ENCODE data around the gene FAM83C.

FAM83C gene

DNA sequence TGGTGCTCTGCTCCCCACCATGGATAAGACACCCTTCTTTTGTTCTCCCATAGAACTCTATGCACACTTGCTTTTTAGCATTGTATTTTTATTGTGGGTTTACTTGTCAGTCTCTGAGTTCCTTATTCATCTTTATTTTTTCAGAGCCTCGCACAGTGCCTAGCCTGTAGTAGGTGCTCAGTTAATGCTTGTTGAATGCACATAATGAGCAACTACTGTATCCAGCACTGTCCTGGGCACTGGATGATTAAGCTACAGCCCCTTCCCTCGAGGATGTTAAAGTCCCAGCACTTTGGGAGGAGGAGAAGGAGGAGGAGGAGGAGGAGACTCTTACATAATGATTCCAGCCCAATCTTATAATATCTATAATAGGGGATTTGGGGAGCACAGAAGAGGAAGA, 48.9 kb downstream of the FAM83C start:
- TF ChIP-seq, protein P1, sequence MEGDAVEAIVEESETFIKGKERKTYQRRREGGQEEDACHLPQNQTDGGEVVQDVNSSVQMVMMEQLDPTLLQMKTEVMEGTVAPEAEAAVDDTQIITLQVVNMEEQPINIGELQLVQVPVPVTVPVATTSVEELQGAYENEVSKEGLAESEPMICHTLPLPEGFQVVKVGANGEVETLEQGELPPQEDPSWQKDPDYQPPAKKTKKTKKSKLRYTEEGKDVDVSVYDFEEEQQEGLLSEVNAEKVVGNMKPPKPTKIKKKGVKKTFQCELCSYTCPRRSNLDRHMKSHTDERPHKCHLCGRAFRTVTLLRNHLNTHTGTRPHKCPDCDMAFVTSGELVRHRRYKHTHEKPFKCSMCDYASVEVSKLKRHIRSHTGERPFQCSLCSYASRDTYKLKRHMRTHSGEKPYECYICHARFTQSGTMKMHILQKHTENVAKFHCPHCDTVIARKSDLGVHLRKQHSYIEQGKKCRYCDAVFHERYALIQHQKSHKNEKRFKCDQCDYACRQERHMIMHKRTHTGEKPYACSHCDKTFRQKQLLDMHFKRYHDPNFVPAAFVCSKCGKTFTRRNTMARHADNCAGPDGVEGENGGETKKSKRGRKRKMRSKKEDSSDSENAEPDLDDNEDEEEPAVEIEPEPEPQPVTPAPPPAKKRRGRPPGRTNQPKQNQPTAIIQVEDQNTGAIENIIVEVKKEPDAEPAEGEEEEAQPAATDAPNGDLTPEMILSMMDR (IDR thresholded peaks at IDR 0.05; ENCODE audit: borderline replicate concordance, control extremely low read depth, extremely low read depth, insufficient read depth, missing control alignments) = no peak
- in situ Hi-C loops (cut with MboI; ENCODE audit: low sequenced_read_pairs, unreplicated experiment) = no loop called here
- DNase-seq (ENCODE audit: low spot score) = no peak

DNA sequence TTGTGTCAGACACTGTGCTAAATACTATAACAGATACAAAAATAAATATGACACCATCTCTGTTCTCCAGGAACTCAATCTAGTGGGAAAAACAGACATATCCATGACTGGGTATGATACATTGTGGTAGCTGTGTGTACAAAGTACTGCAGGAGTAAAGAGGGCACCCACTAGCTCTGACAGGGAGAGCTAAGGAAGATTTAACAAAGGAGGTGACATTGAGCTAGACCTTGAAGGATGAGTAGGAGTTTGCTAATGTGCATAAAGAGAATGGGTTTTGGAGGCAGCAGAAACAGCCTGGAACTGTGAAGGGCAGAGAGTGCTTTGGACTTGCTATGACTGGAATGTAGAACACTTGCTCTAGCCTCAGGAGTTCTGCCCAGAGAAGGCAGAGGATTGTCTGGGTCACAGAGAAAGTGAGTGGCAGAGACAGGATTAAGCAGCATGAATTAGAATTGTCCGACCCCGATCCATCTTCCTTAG, 51.4 kb downstream of the FAM83C start:
- in situ Hi-C loops (cut with MboI; ENCODE audit: low sequenced_read_pairs, unreplicated experiment) = no loop called here
- no peak for DNase-seq (ENCODE audit: low spot score)
- TF ChIP-seq, protein P1 (IDR thresholded peaks at IDR 0.05; ENCODE audit: borderline replicate concordance, control extremely low read depth, extremely low read depth, insufficient read depth, missing control alignments) = no peak

- no peak for DNase-seq (ENCODE audit: low spot score)
- TF ChIP-seq, protein P1 (IDR thresholded peaks at IDR 0.05; ENCODE audit: borderline replicate concordance, control extremely low read depth, extremely low read depth, insufficient read depth, missing control alignments) = no peak
- in situ Hi-C loops (cut with MboI; ENCODE audit: low sequenced_read_pairs, unreplicated experiment) = no loop called here
These were observed 52.0 kb downstream of the FAM83C start for GRCh38 chr20:35240083-35240810.

GRCh38 chr20:35238735-35239134, 53.5 kb downstream of the FAM83C start:
- in situ Hi-C loops (cut with MboI; ENCODE audit: low sequenced_read_pairs, unreplicated experiment) = no loop called here
- TF ChIP-seq, protein P1 (IDR thresholded peaks at IDR 0.05; ENCODE audit: borderline replicate concordance, control extremely low read depth, extremely low read depth, insufficient read depth, missing control alignments) = no peak
- DNase-seq (ENCODE audit: low spot score) = no peak

GRCh38 chr20:35238170-35238569, 54.1 kb downstream of the FAM83C start:
- no peak for DNase-seq (ENCODE audit: low spot score)
- in situ Hi-C loops (cut with MboI; ENCODE audit: low sequenced_read_pairs, unreplicated experiment) = no loop called here

GRCh38 chr20:35237486-35237885, 54.7 kb downstream of the FAM83C start:
- no peak for DNase-seq (ENCODE audit: low spot score)

More at GRCh38 chr20:35238170-35238569, 54.1 kb downstream of the FAM83C start:
- TF ChIP-seq, protein P1 (IDR thresholded peaks at IDR 0.05; ENCODE audit: borderline replicate concordance, control extremely low read depth, extremely low read depth, insufficient read depth, missing control alignments) = no peak

More at GRCh38 chr20:35237486-35237885, 54.7 kb downstream of the FAM83C start:
- TF ChIP-seq, protein P1 (IDR thresholded peaks at IDR 0.05; ENCODE audit: borderline replicate concordance, control extremely low read depth, extremely low read depth, insufficient read depth, missing control alignments) = no peak
- in situ Hi-C loops (cut with MboI; ENCODE audit: low sequenced_read_pairs, unreplicated experiment) = no loop called here

All from GM13976 (cell line).